ENCODE data around the gene COX6A2.

COX6A2 gene

DNA sequence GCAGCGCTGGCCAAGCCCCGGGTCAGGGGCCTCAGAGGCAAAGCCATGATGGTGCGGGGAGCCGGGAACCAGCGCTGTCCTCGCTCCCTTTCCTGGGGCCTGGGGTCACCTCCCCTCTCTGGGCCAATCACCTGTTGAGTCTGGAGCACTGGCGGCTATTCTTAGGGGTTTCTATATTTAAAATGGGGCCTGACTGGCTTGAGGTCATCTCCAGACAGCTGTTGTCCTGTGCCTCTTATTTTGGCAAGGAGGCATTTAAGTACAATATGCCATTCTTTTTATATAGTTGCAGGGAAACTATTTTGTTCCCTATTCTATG lies at the start of gene COX6A2:
COX6A2 (minus strand) TSS at position 82 of the 319 bp plus-strand sequence; CDS start at position 47, 35 bp downstream.
- no peaks in the 10 kb centered on the region for H3K9me3 ChIP-seq (ENCODE audit: control insufficient read depth, insufficient read depth, low read length)
- H3K9ac ChIP-seq (ENCODE audit: low read depth, low read length) = peak within 1 kb of the TSS; percentile 19; the same call in 1 of the 2 replicates
- no peaks in the 10 kb centered on the region for H3K36me3 ChIP-seq (ENCODE audit: insufficient read depth, low read length)
- peaks cover 7% of the 10 kb centered on the region; the same call in 1 of the 2 replicates for H3K4me1 ChIP-seq (ENCODE audit: insufficient read depth, low read length)

DNA sequence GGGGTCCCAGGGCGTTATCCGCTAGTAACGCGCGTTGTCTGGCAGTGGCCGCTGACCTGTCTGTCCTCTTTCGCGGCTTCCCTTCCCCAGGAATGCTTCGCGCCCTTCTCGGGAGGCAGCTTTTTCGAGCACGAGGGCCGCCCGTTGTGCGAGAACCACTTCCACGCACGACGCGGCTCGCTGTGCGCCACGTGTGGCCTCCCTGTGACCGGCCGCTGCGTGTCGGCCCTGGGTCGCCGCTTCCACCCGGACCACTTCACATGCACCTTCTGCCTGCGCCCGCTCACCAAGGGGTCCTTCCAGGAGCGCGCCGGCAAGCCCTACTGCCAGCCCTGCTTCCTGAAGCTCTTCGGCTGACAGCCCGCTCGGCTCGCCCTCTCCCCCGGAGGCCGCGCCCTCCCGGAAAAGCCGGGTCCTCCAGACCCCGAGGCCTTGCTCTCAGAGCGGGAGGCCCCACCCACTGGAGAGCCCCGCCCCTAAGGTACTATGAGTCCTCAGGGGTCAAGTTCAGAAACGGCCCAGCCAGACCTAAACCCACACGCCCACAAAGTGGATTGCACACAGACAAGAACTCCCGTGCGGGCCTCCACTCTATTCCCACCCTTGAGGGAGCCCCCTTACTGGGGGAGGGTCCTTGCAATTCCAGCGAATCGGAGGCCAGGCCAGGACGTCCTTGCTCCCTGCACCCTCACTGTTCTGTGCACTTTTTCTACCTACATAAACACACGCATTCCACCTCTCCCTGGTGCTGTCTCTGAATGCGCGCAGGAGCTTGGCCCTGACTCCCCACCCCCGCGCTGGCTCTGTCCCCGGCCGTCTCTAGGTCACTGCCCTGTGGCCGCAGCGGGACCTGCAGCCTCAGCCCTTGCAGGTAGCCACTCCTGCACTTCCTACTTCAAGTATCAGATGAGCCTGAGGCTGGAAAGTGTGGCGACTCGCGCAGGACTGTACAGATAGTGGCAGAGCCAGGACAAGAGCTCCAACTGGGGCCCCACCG lies 49.4 kb upstream of the COX6A2 start:
- Histone ChIP-seq H3K4me1 (ENCODE audit: insufficient read depth, low read length) (no peaks in the 10 kb centered on the region), H3K36me3 (ENCODE audit: insufficient read depth, low read length) (no peaks in the 10 kb centered on the region), H3K9ac (ENCODE audit: low read depth, low read length) (peak overlapping the region; percentile 72; the same call in 1 of the 2 replicates), H3K9me3 (ENCODE audit: control insufficient read depth, insufficient read depth, low read length) (no peaks in the 10 kb centered on the region; the same call in 1 of the 2 replicates)

DNA sequence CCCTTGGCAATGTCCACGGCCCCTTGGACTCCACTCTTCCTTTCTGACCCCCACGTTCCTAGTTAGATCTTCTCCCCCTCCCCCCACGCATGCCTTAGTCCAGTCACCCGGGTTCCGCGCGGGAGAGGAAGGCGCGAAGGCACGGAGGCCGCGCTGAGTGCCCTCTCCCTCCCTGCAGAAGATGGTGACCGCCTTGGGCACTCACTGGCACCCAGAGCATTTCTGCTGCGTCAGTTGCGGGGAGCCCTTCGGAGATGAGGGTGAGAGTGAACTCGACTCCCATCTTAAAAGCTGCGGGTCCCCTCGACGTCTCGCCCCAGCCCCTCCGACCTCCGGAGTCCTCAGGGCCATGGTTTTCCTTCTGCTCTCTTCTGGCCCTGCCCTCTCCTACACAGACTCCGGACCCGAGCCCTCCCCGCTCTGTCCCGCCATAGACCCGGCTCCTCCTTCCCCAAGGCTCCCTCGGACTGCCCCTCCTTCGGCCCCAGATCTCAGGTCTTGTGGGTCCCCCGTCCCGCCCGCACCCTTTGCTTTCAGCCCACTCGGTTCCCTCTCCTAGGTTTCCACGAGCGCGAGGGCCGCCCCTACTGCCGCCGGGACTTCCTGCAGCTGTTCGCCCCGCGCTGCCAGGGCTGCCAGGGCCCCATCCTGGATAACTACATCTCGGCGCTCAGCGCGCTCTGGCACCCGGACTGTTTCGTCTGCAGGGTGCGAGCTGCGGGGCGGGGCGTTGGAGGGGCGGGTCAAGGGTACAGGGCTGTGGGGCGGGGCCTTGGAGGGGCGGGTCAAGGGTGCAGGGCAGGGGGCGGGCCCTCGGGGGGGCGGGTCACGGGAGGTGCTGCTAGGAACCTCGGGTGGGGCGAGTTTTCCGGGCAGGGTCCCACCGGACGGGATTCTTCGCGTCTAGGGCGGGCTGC lies 48.4 kb upstream of the COX6A2 start:
- Histone ChIP-seq H3K4me1 (ENCODE audit: insufficient read depth, low read length) (no peaks in the 10 kb centered on the region; the same call in 1 of the 2 replicates), H3K9me3 (ENCODE audit: control insufficient read depth, insufficient read depth, low read length) (no peaks in the 10 kb centered on the region; the same call in 1 of the 2 replicates), H3K9ac (ENCODE audit: low read depth, low read length) (peak overlapping the region; percentile 84; the same call in 1 of the 2 replicates), H3K36me3 (ENCODE audit: insufficient read depth, low read length) (no peaks in the 10 kb centered on the region)

DNA sequence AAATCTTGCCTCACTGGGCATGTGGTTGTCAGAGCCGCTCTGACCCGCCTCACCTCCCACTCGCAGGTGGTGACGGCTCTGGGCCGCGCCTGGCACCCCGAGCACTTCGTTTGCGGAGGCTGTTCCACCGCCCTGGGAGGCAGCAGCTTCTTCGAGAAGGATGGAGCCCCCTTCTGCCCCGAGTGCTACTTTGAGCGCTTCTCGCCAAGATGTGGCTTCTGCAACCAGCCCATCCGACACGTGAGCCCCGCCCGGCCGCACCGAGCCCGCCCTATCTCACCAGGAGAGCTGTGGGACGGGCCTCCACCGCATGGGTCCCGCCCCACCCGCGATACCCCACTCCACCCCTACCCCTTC lies 47.8 kb upstream of the COX6A2 start:
- no peaks in the 10 kb centered on the region; the same call in 1 of the 2 replicates for H3K9me3 ChIP-seq (ENCODE audit: control insufficient read depth, insufficient read depth, low read length)
- H3K36me3 ChIP-seq (ENCODE audit: insufficient read depth, low read length) = no peaks in the 10 kb centered on the region
- peak overlapping the region; percentile 84; the same call in 1 of the 2 replicates for H3K9ac ChIP-seq (ENCODE audit: low read depth, low read length)
- peaks cover 6% of the 10 kb centered on the region; the same call in 1 of the 2 replicates for H3K4me1 ChIP-seq (ENCODE audit: insufficient read depth, low read length)

DNA sequence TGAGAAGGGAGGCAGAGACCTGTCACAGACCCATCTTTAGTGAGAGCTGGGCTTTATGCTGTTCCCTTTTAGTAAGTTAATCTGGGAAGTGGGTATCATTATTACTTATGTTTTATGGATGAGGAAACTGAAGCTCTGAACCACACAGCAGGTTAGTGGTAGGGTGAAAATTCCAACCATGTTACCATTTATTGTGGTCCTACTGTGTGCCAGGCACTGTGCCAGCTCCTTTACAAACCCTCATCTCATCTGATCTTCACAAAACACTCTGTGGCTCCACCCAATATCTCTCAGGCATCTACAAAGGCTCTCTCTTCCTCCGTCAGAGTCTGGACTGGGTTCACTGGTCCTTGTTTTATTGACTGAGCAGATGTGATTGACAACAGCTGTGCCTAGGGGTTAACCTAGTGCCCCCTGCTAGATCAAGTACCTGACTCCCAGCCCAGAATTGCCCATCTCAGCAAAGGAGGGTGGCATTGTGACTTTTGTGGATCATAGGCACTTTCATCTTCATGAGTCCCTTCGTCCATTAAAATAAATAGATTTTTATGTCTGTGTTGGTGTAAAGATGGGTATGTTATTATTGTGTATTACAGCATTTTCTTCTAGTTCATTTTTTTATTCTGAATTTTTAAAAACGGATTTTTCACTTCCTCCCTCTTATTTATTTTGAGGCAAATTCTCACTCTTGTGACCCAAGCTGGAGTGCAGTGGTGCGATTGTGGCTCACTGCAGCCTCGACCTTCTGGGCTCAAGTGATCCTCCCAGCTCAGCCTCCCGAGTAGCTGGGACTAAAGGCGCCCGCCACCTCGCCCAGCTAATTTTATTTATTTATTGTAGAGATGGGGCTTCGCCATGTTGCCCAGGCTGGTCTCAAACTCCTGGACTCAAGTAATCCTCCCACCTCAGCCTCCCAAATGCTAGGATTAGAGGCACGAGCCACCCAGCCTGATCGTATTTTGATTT lies 46.9 kb upstream of the COX6A2 start:
- Histone ChIP-seq H3K9ac (ENCODE audit: low read depth, low read length) (no peak overlapping the region), H3K9me3 (ENCODE audit: control insufficient read depth, insufficient read depth, low read length) (no peaks in the 10 kb centered on the region; the same call in 1 of the 2 replicates), H3K36me3 (ENCODE audit: insufficient read depth, low read length) (no peaks in the 10 kb centered on the region), H3K4me1 (ENCODE audit: insufficient read depth, low read length) (peaks cover 6% of the 10 kb centered on the region; the same call in 1 of the 2 replicates)

DNA sequence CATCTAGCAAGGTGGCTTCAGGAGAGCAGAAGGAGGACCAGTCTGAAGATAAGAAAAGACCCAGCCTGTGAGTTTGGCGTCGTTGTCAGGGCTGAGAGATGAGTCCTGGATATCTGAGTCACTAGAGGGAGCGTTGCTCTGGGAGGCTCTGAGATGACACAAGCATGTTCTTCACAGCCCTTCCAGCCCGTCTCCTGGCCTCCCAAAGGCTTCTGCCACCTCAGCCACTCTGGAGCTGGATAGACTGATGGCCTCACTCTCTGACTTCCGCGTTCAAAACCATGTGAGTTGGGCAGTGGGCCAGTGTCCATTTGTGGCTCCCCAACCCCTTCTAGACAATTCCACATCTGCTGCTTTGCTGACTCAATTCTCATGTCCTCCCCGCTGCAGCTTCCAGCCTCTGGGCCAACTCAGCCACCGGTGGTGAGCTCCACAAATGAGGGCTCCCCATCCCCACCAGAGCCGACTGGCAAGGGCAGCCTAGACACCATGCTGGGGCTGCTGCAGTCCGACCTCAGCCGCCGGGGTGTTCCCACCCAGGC lies 46.1 kb upstream of the COX6A2 start:
- H3K36me3 ChIP-seq (ENCODE audit: insufficient read depth, low read length) = no peaks in the 10 kb centered on the region
- H3K9ac ChIP-seq (ENCODE audit: low read depth, low read length) = no peak overlapping the region
- peaks cover 6% of the 10 kb centered on the region; the same call in 1 of the 2 replicates for H3K4me1 ChIP-seq (ENCODE audit: insufficient read depth, low read length)
- H3K9me3 ChIP-seq (ENCODE audit: control insufficient read depth, insufficient read depth, low read length) = no peaks in the 10 kb centered on the region; the same call in 1 of the 2 replicates

DNA sequence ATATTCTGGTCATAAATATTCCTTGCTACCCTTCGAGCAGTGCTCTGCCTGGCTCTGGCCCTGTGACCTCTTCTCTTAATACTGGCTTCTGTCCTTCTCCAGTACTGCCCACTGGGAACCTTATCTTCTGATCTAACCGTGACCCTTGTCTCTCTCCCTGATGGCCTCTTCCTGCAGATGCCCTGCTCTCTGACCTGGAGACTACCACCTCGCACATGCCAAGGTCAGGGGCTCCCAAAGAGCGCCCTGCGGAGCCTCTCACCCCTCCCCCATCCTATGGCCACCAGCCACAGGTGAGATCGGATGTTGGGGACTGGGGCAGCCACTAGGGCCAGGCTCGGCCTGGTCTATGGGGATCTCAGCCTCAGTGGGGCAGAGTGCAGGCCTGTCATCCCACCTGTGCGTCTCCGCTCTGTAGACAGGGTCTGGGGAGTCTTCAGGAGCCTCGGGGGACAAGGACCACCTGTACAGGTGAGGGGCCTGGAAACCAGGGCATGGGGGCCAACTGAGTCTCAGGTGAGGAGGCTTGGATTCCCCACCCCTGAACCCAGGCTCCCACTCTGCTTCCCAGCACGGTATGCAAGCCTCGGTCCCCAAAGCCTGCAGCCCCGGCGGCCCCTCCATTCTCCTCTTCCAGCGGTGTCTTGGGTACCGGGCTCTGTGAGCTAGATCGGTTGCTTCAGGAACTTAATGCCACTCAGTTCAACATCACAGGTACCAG lies 45.3 kb upstream of the COX6A2 start:
- Histone ChIP-seq H3K4me1 (ENCODE audit: insufficient read depth, low read length) (peaks cover 6% of the 10 kb centered on the region; the same call in 1 of the 2 replicates), H3K9ac (ENCODE audit: low read depth, low read length) (no peak overlapping the region), H3K36me3 (ENCODE audit: insufficient read depth, low read length) (no peaks in the 10 kb centered on the region), H3K9me3 (ENCODE audit: control insufficient read depth, insufficient read depth, low read length) (no peaks in the 10 kb centered on the region; the same call in 1 of the 2 replicates)

DNA sequence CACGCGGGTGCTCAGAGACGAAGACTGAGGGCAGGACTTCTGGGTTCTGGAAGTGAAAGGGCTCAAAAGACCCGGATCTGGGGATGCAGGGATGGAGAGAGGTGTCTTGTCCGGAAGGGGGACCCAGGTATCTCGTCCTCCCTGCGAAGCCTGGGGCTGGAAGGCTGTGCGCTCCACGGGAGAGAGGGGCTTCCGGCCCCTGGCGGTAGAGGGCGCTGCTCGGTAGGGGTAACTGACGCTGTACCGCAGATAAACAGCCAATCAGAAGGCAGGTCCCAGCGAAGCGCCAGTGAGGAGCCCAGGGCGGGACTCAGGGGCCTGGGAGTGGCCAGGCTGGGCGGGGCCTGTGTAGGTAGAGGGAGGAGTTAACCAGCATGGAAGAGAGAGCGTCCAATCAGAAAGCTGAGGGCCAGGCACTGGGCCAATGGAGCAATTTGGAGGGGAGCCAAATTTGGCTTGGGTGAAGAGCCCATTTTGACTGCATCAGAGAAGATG lies 44.6 kb upstream of the COX6A2 start:
- H3K4me1 ChIP-seq (ENCODE audit: insufficient read depth, low read length) = peaks cover 6% of the 10 kb centered on the region; the same call in 1 of the 2 replicates
- no peaks in the 10 kb centered on the region for H3K36me3 ChIP-seq (ENCODE audit: insufficient read depth, low read length)
- no peaks in the 10 kb centered on the region; the same call in 1 of the 2 replicates for H3K9me3 ChIP-seq (ENCODE audit: control insufficient read depth, insufficient read depth, low read length)
- H3K9ac ChIP-seq (ENCODE audit: low read depth, low read length) = peak overlapping the region; percentile 75

DNA sequence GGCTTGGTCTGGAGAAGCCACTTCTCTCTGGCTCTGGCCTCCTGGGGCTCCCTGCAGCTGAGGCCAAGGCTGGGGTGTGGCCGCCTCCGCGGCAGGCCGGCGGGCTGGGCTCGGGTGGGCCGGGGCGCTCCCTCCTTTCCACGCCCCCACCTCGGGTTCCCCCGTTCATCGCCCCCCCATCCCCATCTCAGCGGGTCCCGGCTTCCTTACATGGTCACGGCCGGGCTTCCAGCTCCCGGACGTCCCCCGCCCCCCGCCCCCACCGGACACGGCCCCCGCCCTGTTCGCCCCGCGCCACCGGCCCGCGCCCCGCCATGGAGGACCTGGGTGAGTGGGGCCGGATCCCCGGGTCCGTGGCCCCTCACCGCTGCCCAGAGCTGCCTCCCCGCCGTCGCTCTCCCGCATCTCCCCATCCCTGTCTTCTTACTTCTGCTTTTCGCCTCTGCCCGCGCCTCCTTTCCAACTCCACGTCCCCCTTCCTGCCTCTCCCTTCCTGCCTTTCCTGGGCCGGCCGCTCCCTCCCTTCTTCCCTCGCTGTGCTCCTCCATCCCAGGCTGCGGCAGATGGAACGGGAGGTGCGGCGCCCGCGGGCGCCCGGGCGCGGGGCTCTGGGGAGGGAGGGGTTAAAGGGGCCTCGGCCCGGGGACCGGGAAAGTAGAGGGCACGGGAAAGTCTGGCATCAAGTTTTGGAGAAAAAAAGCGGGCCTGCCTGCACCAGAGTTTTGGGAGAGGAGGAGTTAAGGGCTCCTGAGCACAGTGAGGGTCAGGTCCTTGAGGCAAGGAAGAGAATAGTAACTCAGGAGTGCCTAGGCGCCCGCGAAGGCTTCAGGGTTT lies 43.9 kb upstream of the COX6A2 start, which contains the start of gene TGFB1I1:
TGFB1I1 (plus strand) TSS at position 278 of the 834 bp plus-strand sequence; CDS start at position 315, 37 bp downstream.
- H3K4me1 ChIP-seq (ENCODE audit: insufficient read depth, low read length) = peaks cover 6% of the 10 kb centered on the region; the same call in 1 of the 2 replicates
- peak within 1 kb of the TSS; percentile 75 for H3K9ac ChIP-seq (ENCODE audit: low read depth, low read length)

DNA sequence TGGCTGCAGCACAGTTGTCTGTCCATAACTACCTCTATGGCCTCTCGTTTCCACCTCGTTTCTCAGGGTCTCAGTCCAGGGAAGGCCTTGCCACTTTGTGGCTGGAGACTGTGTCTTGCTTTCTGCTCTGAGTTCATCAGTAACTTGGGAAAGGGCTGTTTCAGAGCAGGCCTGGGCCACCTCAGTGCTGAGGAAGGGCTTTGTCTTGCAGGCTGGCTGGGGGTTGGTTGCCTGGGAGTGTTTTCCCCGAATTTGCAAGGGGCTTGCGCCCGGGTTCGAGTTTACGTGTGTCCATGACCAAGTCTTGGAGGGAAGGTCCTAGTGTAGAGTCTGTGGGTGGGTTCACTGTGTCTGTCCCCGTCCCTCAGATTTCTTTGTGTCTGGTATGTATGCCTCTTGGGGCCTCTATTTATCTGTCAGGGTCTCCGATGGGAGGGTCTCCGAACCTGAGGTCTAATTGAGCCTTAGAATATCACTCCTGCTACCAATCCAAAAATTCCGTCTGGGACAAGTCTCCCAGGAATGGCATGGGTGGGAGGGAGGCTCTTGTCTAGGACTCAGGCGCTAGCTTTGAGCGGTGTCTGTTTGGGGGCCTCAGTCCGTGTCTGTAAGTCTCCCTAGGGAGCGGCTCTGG lies 43.2 kb upstream of the COX6A2 start:
- Histone ChIP-seq H3K9me3 (ENCODE audit: control insufficient read depth, insufficient read depth, low read length) (no peaks in the 10 kb centered on the region; the same call in 1 of the 2 replicates), H3K9ac (ENCODE audit: low read depth, low read length) (peak overlapping the region; percentile 54; the same call in 1 of the 2 replicates), H3K4me1 (ENCODE audit: insufficient read depth, low read length) (peaks cover 6% of the 10 kb centered on the region; the same call in 1 of the 2 replicates), H3K36me3 (ENCODE audit: insufficient read depth, low read length) (no peaks in the 10 kb centered on the region)

More for the DNA sequence above, 43.9 kb upstream of the COX6A2 start, which contains the start of gene TGFB1I1:
- Histone ChIP-seq H3K36me3 (ENCODE audit: insufficient read depth, low read length) (no peaks in the 10 kb centered on the region), H3K9me3 (ENCODE audit: control insufficient read depth, insufficient read depth, low read length) (no peaks in the 10 kb centered on the region; the same call in 1 of the 2 replicates)

DNA sequence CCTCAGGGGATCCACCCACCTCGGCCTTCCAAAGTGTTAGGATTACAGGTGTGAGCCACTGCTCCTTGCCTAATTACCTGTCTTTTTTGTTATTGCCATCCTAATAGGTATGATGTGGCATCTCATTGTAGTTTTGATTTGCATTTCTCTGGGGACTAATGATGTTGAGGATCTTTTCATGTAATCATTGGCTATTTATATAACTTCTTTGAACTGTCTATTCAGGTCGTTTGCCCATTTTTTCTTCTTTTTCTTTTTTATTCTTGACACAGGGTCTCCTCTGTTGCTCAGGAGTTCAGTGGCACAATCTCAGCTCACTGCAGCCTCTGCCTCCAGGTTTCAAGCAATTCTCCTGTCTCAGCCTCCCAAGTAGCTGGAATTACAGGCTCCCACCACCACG lies 42.5 kb upstream of the COX6A2 start:
- H3K9me3 ChIP-seq (ENCODE audit: control insufficient read depth, insufficient read depth, low read length) = no peaks in the 10 kb centered on the region; the same call in 1 of the 2 replicates
- no peaks in the 10 kb centered on the region for H3K36me3 ChIP-seq (ENCODE audit: insufficient read depth, low read length)
- peaks cover 6% of the 10 kb centered on the region; the same call in 1 of the 2 replicates for H3K4me1 ChIP-seq (ENCODE audit: insufficient read depth, low read length)
- H3K9ac ChIP-seq (ENCODE audit: low read depth, low read length) = no peak overlapping the region
